IMR-90 (cell line): Measurements from ENCODE around the gene DIP2A. TPM values are rescaled to one million over a fixed set of nuclear protein-coding genes. Genes with fewer than 3 reads are reported as not detected.

Experiments used
- ATAC-seq: fragments of 200-7000 bp; cut with Tn5 transposase; 2 replicates; pipeline ENCODE4 v1.9.1; 2020; ENCODE audit warnings: low read depth, mild to moderate bottlenecking, moderate library complexity
- BruUV-seq: library from RNA; stranded (reverse); fragments of 400-500 nt; replicated peaks from 2 replicates; lab custom pipeline; 2021; lab: Mats Ljungman, UMichigan
- CTCF ChIA-PET: fragments of 300-600 bp; formaldehyde crosslinking; extraction: SDS; loops from one replicate; lab custom pipeline; 2021; ENCODE audit warnings: antibody characterized with exemption; lab: Yijun Ruan, JAX
- POLR2A ChIA-PET: fragments of 300-600 bp; sonication (Branson Sonifier 250); formaldehyde crosslinking; loops from one replicate; lab custom pipeline; 2022; ENCODE audit warnings: antibody characterized with exemption; ENCODE audit not compliant: unreplicated experiment; lab: Charles Lee
- DNase-seq: peaks from one replicate; pipeline ENCODE4 v3.0.0; 2013
- H2AFZ ChIP-seq: replicated peaks from 2 replicates; pipeline ENCODE3; 2013; ENCODE audit warnings: low read length, mild to moderate bottlenecking; ENCODE audit not compliant: poor library complexity
- H2AK5ac ChIP-seq: 2 replicates; pipeline ENCODE4 v1.6.1; 2013; ENCODE audit warnings: low read depth, low read length, inconsistent platforms
- H2AK9ac ChIP-seq: replicated peaks from 2 replicates; pipeline ENCODE3; 2013; ENCODE audit warnings: mild to moderate bottlenecking, low read depth, low read length, moderate library complexity; ENCODE audit not compliant: poor library complexity
- H2BK120ac ChIP-seq: 2 replicates; pipeline ENCODE4 v1.6.1; 2013; ENCODE audit warnings: low read depth, low read length, inconsistent platforms
- H2BK15ac ChIP-seq: 3 replicates; pipeline ENCODE4 v1.6.1; 2013; ENCODE audit warnings: low read depth, low read length, inconsistent platforms
- H2BK20ac ChIP-seq: 2 replicates; pipeline ENCODE4 v1.6.1; 2013; ENCODE audit warnings: low read depth, mild to moderate bottlenecking, inconsistent platforms, low read length, moderate library complexity
- H2BK5ac ChIP-seq: 2 replicates; pipeline ENCODE4 v1.6.1; 2013; ENCODE audit warnings: mild to moderate bottlenecking, low read depth, low read length, inconsistent platforms; ENCODE audit not compliant: poor library complexity, severe bottlenecking
- H3K14ac ChIP-seq: replicated peaks from 2 replicates; pipeline ENCODE4 v1.6.1; 2013; ENCODE audit warnings: low read depth, low read length, inconsistent platforms
- H3K18ac ChIP-seq: 2 replicates; pipeline ENCODE4 v1.6.1; 2013; ENCODE audit warnings: low read depth, low read length, control low read depth
- H3K23ac ChIP-seq: 2 replicates; pipeline ENCODE4 v1.6.1; 2013; ENCODE audit warnings: low read depth, low read length, inconsistent platforms
- H3K27ac ChIP-seq: 2 replicates; pipeline ENCODE4 v1.5.1; 2013; ENCODE audit warnings: mild to moderate bottlenecking, control low read depth, low read length; ENCODE audit not compliant: insufficient read depth
- H3K27me3 ChIP-seq: 2 replicates; pipeline ENCODE4 v1.6.1; 2013; ENCODE audit warnings: low read length; ENCODE audit not compliant: control insufficient read depth, insufficient read depth
- H3K36me3 ChIP-seq: 2 replicates; pipeline ENCODE4 v1.6.1; 2013; ENCODE audit warnings: low read length, mixed read lengths; ENCODE audit not compliant: control insufficient read depth, insufficient read depth
- H3K4ac ChIP-seq: 2 replicates; pipeline ENCODE4 v1.6.1; 2013; ENCODE audit warnings: low read depth, low read length, inconsistent platforms
- H3K4me1 ChIP-seq: 2 replicates; pipeline ENCODE4 v1.6.1; 2013; ENCODE audit warnings: low read length, mixed read lengths; ENCODE audit not compliant: control insufficient read depth, insufficient read depth
- H3K4me2 ChIP-seq: 2 replicates; pipeline ENCODE4 v1.6.1; 2013; ENCODE audit warnings: low read depth, mild to moderate bottlenecking, control low read depth, low read length, moderate library complexity
- H3K4me3 ChIP-seq: 2 replicates; pipeline ENCODE4 v1.5.1; 2013; ENCODE audit warnings: low read depth, mild to moderate bottlenecking, control low read depth, low read length, moderate library complexity; ENCODE audit not compliant: insufficient read depth
- H3K56ac ChIP-seq: 2 replicates; pipeline ENCODE4 v1.6.1; 2013; ENCODE audit warnings: low read length, inconsistent platforms; ENCODE audit not compliant: insufficient read depth; ENCODE audit errors: extremely low read depth
- H3K79me1 ChIP-seq, 2 experiments: 2 replicates each; pipeline ENCODE4 v1.6.1; 2013; ENCODE audit warnings: low read length in 2 of 2, inconsistent platforms in 1 of 2, low read depth in 1 of 2
- H3K9ac ChIP-seq: 2 replicates; pipeline ENCODE4 v1.6.1; 2013; ENCODE audit warnings: low read depth, low read length, control low read depth
- H3K9me1 ChIP-seq: 2 replicates; pipeline ENCODE4 v1.6.1; 2013; ENCODE audit warnings: low read length, inconsistent platforms; ENCODE audit not compliant: insufficient read depth
- H3K9me3 ChIP-seq: 2 replicates; pipeline ENCODE4 v1.6.1; 2013; ENCODE audit warnings: low read length; ENCODE audit not compliant: control insufficient read depth, insufficient read depth
- H4K20me1 ChIP-seq: 2 replicates; pipeline ENCODE4 v1.6.1; 2013; ENCODE audit warnings: low read length, inconsistent platforms; ENCODE audit not compliant: insufficient read depth
- H4K5ac ChIP-seq: 2 replicates; pipeline ENCODE4 v1.6.1; 2013; ENCODE audit warnings: mild to moderate bottlenecking, low read depth, low read length, control low read depth
- H4K8ac ChIP-seq, 2 experiments: 2 replicates each; pipeline ENCODE4 v1.6.1; 2013; ENCODE audit warnings: low read depth in 2 of 2, low read length in 2 of 2, control low read depth in 1 of 2, inconsistent platforms in 1 of 2
- H4K91ac ChIP-seq: 2 replicates; pipeline ENCODE4 v1.6.1; 2013; ENCODE audit warnings: low read depth, low read length, inconsistent platforms; ENCODE audit not compliant: insufficient read depth
- BHLHE40 ChIP-seq: fragments of 150-350 bp; IDR thresholded peaks from 2 replicates; pipeline ENCODE4 v1.6.1; 2016; ENCODE audit warnings: mild to moderate bottlenecking, low read depth, low read length
- CEBPB ChIP-seq: IDR thresholded peaks from 2 replicates; pipeline ENCODE4 v1.6.1; 2012; ENCODE audit warnings: low read depth, low read length, improper control_type of control experiment
- CHD1 ChIP-seq: IDR thresholded peaks from 2 replicates; pipeline ENCODE4 v1.6.1; 2012; ENCODE audit warnings: low read depth, low read length, improper control_type of control experiment
- MAFK ChIP-seq: IDR thresholded peaks from 2 replicates; pipeline ENCODE4 v1.6.1; 2012; ENCODE audit warnings: low read depth, low read length, improper control_type of control experiment
- MAZ ChIP-seq: IDR thresholded peaks from 2 replicates; pipeline ENCODE4 v1.6.1; 2012; ENCODE audit warnings: low read depth, mild to moderate bottlenecking, low read length, improper control_type of control experiment, moderate library complexity, borderline replicate concordance
- NFE2L2 ChIP-seq: fragments of 150-350 bp; IDR thresholded peaks from 2 replicates; pipeline ENCODE4 v1.6.1; 2016; ENCODE audit warnings: low read depth, mild to moderate bottlenecking, low read length
- POLR2A ChIP-seq: IDR thresholded peaks from 2 replicates; pipeline ENCODE4 v1.6.1; 2012; ENCODE audit warnings: mild to moderate bottlenecking, low read depth, low read length
- RCOR1 ChIP-seq: IDR thresholded peaks from 2 replicates; pipeline ENCODE4 v1.6.1; 2012; ENCODE audit warnings: mild to moderate bottlenecking, low read length, improper control_type of control experiment; ENCODE audit not compliant: insufficient replicate concordance
- SMC3 ChIP-seq: fragments of 150-350 bp; IDR thresholded peaks from 2 replicates; pipeline ENCODE4 v1.6.1; 2016; ENCODE audit warnings: low read depth, mild to moderate bottlenecking, antibody characterized with exemption, low read length, moderate library complexity
- WGBS, 2 experiments: methylation state at CpG; one replicate each; pipeline versions ENCODE4 v1.1.5 to v1.1.7; 2013; ENCODE audit warnings: missing lambda C conversion rate in 2 of 2; ENCODE audit not compliant: insufficient read length in 1 of 2; ENCODE audit errors: extremely low coverage in 2 of 2; 5-methylcytosine and 5-hydroxymethylcytosine counted together
- dilution Hi-C: fragments of 300-500 bp; cut with HindIII; formaldehyde crosslinking; loops from one replicate; pipeline ENCODE4 v1.14.3; 2018; ENCODE audit warnings: low sequenced_read_pairs; ENCODE audit not compliant: unreplicated experiment
- in situ Hi-C: fragments of 300-500 bp; cut with MboI; formaldehyde crosslinking; loops from 3 replicates; pipeline ENCODE4 v1.14.3; 2019; ENCODE audit warnings: low sequenced_read_pairs, inconsistent platforms, mixed read lengths
- intact Hi-C: fragments of 100-400 bp; cut with micrococcal nuclease; formaldehyde crosslinking; loops from 2 replicates; pipeline ENCODE4 v1.10.0; 2022
- polyA plus RNA-seq, 3 experiments: library from polyadenylated mRNA; depleted of rRNA; stranded (reverse); fragments of >200 nt; gene quantifications; 2 replicates each; pipeline ENCODE4 v1.2.3, GENCODE V29; 2012; ENCODE audit warnings: low replicate concordance in 1 of 3
- total RNA-seq: library from RNA; depleted of rRNA; stranded (reverse); fragments of >200 nt; gene quantifications from 2 replicates; pipeline ENCODE4 v1.2.3, GENCODE V29; 2012
- TF ChIP-seq, protein P1 (sequence below): fragments of 150-350 bp; IDR thresholded peaks from 2 replicates; pipeline ENCODE4 v1.6.1; 2016; ENCODE audit warnings: low read depth, mild to moderate bottlenecking, low read length, moderate library complexity, borderline replicate concordance
- TF ChIP-seq, protein P2 (sequence below): fragments of 150-350 bp; IDR thresholded peaks from 2 replicates; pipeline ENCODE4 v1.6.1; 2017; ENCODE audit warnings: mild to moderate bottlenecking, antibody characterized with exemption, low read length, low read depth
- TF ChIP-seq, protein P3 (sequence below): conservative IDR thresholded peaks from 2 replicates; pipeline ENCODE4 v1.5.1; 2012; ENCODE audit warnings: mild to moderate bottlenecking, low read depth, low read length, improper control_type of control experiment

DIP2A gene
- total and polyA plus RNA-seq, 2 of the 4 experiments (the other 2 are of a cell fraction) = 17.9 to 24.3 TPM

DNA sequence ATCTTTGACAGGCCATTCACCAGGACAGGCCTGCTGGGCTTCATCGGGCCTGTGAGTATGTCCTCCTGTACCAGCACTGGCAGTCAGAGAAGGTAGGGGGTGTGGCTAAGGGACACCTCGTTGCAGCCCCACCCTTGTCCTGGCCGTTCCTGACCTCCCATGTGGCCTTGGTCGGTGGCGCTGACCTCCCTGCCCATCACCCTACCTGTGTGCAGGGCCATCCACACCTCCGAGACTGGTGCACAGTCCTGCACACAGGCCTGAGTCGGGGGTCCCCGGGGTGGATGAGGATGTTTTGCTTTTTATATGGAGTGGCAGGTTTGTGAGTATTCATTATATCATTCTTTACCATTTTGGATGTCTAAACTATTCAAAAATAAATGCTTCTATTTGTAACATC is 87.2 kb downstream of the DIP2A start:
- Histone ChIP-seq H3K9me1 (peaks cover 8% of the 10 kb centered on the region; the same call in 1 of the 2 replicates), H4K5ac (no peak overlapping the region), H3K23ac (no peak overlapping the region), H3K9ac (no peak overlapping the region), H2AK5ac (no peak overlapping the region), H3K4me3 (no peak overlapping the region), H2BK5ac (no peak overlapping the region), H4K20me1 (no peaks in the 10 kb centered on the region), H3K14ac (no peak overlapping the region), H4K91ac (no peak overlapping the region), H2BK20ac (no peak overlapping the region), H3K4ac (no peak overlapping the region), H3K4me1 (no peaks in the 10 kb centered on the region), H3K27me3 (no peaks in the 10 kb centered on the region), H2BK120ac (no peak overlapping the region), H3K9me3 (no peaks in the 10 kb centered on the region), H3K36me3 (peaks cover 55% of the 10 kb centered on the region), H3K18ac (no peak overlapping the region), H3K56ac (no peak overlapping the region), H4K8ac (no peak overlapping the region), H2BK15ac (no peak overlapping the region), H2AK9ac (no peak overlapping the region), H3K79me1 (peaks cover 0 to 5% of the 10 kb centered on the region in 2 experiments; a peak in 1 of 4 replicates), H3K27ac (no peak overlapping the region), H3K4me2 (no peak overlapping the region), H2AFZ (no peak overlapping the region)
- no peak for DNase-seq
- no peak for ATAC-seq
- dilution Hi-C loops (no loop called here), in situ Hi-C loops (no loop called here), intact Hi-C loops (no loop called here)
- POLR2A ChIA-PET = no interaction called here
- no TSS peak for BruUV-seq
- CTCF ChIA-PET = no interaction called here
- TF ChIP-seq, protein P1, sequence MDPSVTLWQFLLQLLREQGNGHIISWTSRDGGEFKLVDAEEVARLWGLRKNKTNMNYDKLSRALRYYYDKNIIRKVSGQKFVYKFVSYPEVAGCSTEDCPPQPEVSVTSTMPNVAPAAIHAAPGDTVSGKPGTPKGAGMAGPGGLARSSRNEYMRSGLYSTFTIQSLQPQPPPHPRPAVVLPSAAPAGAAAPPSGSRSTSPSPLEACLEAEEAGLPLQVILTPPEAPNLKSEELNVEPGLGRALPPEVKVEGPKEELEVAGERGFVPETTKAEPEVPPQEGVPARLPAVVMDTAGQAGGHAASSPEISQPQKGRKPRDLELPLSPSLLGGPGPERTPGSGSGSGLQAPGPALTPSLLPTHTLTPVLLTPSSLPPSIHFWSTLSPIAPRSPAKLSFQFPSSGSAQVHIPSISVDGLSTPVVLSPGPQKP = no peak
- TF ChIP-seq BHLHE40 (no peak), NFE2L2 (no peak), POLR2A (no peak), CEBPB (no peak), MAZ (no peak), SMC3 (no peak), MAFK (no peak), RCOR1 (no peak), CHD1 (no peak)
- TF ChIP-seq, protein P2, sequence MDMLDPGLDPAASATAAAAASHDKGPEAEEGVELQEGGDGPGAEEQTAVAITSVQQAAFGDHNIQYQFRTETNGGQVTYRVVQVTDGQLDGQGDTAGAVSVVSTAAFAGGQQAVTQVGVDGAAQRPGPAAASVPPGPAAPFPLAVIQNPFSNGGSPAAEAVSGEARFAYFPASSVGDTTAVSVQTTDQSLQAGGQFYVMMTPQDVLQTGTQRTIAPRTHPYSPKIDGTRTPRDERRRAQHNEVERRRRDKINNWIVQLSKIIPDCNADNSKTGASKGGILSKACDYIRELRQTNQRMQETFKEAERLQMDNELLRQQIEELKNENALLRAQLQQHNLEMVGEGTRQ = no peak
- TF ChIP-seq, protein P3, sequence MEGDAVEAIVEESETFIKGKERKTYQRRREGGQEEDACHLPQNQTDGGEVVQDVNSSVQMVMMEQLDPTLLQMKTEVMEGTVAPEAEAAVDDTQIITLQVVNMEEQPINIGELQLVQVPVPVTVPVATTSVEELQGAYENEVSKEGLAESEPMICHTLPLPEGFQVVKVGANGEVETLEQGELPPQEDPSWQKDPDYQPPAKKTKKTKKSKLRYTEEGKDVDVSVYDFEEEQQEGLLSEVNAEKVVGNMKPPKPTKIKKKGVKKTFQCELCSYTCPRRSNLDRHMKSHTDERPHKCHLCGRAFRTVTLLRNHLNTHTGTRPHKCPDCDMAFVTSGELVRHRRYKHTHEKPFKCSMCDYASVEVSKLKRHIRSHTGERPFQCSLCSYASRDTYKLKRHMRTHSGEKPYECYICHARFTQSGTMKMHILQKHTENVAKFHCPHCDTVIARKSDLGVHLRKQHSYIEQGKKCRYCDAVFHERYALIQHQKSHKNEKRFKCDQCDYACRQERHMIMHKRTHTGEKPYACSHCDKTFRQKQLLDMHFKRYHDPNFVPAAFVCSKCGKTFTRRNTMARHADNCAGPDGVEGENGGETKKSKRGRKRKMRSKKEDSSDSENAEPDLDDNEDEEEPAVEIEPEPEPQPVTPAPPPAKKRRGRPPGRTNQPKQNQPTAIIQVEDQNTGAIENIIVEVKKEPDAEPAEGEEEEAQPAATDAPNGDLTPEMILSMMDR = no peak
- 80% methylated on average over 1 of the region's 8 CpGs; no CpG with 5 or more reads in 1 of the 2 experiments for WGBS, 2 experiments
